ENCODE measurements around the gene CCDC88C. TPM values are rescaled to one million over a fixed set of nuclear protein-coding genes. Genes with fewer than 3 reads are reported as not detected.
"Not testable (repeated sequence)": the region's sequence is repeated elsewhere in the genome, so short reads cannot be mapped to it uniquely, and the experiment has no call there.

CCDC88C gene
- total and polyA plus RNA-seq, 11 donors: 2.4 to 15.6 (median 4.8) TPM

- TF ChIP-seq, protein P1, sequence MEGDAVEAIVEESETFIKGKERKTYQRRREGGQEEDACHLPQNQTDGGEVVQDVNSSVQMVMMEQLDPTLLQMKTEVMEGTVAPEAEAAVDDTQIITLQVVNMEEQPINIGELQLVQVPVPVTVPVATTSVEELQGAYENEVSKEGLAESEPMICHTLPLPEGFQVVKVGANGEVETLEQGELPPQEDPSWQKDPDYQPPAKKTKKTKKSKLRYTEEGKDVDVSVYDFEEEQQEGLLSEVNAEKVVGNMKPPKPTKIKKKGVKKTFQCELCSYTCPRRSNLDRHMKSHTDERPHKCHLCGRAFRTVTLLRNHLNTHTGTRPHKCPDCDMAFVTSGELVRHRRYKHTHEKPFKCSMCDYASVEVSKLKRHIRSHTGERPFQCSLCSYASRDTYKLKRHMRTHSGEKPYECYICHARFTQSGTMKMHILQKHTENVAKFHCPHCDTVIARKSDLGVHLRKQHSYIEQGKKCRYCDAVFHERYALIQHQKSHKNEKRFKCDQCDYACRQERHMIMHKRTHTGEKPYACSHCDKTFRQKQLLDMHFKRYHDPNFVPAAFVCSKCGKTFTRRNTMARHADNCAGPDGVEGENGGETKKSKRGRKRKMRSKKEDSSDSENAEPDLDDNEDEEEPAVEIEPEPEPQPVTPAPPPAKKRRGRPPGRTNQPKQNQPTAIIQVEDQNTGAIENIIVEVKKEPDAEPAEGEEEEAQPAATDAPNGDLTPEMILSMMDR (IDR thresholded peaks at IDR 0.05): no peak
- no peak for TF ChIP-seq POLR2A (IDR thresholded peaks at IDR 0.05)
- H3K36me3 ChIP-seq: peaks cover 0 to 61% (median 48%) of the 10 kb centered on the region in 9 donors
- DNase-seq: no peak
- 91 to 97% (median 94%) methylated on average over 13 to 14 of the region's 14 CpGs for WGBS, 4 donors
- intact Hi-C loops (cut with DNase I): no loop called here
- peak overlapping the region in 1 of 12 donors; percentile 71 for H3K27ac ChIP-seq
- no peak overlapping the region for H3K4me3 ChIP-seq
- no peak for ATAC-seq
- H3K9me3 ChIP-seq: peaks cover 0 to 17% (median 6%) of the 10 kb centered on the region in 12 donors
- no peaks in the 10 kb centered on the region for H3K27me3 ChIP-seq
- peaks cover 0 to 69% (median 3%) of the 10 kb centered on the region in 12 donors for H3K4me1 ChIP-seq
Observed at GRCh38 chr14:91228112-91229004, 189.3 kb downstream of the CCDC88C start.

DNA sequence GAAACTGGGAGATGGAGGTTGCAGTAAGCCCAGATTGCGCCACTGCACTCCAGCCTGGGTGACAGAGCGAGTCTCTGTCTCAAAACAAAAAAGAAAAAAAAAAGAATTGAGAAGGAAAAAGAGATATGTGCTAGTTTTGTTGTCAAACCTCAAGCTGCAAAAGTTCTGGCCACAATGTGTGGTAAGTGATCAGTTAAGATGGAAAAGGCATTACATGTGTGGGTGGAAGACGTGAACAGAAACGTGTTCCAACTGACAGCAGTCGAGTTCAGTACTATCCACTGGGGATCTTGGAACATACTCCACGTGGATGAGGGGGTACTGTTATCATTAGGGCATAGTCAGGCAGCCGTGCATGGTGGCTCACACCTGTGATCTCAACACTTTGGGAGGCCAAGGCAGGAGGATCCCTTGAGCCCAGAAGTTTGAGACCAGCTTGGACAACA, 190.4 kb downstream of the CCDC88C start:
- Histone ChIP-seq H3K36me3 (peaks cover 0 to 62% (median 49%) of the 10 kb centered on the region in 9 donors), H3K9me3 (peaks cover 0 to 17% (median 6%) of the 10 kb centered on the region in 12 donors), H3K4me3 (no peak overlapping the region), H3K4me1 (peaks cover 0 to 73% (median 12%) of the 10 kb centered on the region in 12 donors), H3K27ac (peak overlapping the region in 1 of 12 donors; percentile 71), H3K27me3 (no peaks in the 10 kb centered on the region)
- no peak for ATAC-seq
- DNase-seq: no peak
- WGBS, 4 donors: 84 to 87% (median 85%) methylated on average over 7 of the region's 7 CpGs
- intact Hi-C loops (cut with DNase I): no loop called here
- TF ChIP-seq, protein P1 (IDR thresholded peaks at IDR 0.05): no peak

DNA sequence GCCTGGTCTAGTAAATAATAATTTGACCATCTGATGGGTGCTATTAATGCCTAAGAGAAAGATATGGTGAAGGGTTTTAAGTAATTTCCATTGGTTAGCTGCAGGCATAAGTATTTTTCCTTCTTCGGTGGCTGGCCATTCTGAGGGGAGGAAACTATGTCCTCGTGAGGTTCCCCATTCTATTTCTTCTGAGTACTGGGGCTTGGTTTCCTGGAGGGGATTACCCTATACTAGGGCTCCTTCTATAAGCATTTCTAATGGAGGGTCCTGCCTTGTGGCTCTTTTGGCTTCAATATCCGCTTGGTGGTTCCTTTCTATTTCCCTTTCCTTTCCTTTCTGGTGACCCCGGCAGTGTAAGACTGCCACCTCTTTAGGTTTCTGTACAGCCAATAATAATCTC, 191.3 kb downstream of the CCDC88C start:
- H3K9me3 ChIP-seq: peaks cover 0 to 15% (median 6%) of the 10 kb centered on the region in 12 donors
- H3K4me1 ChIP-seq: peaks cover 0 to 72% (median 12%) of the 10 kb centered on the region in 12 donors
- 88 to 96% (median 92%) methylated on average over 4 of the region's 4 CpGs for WGBS, 4 donors

DNA sequence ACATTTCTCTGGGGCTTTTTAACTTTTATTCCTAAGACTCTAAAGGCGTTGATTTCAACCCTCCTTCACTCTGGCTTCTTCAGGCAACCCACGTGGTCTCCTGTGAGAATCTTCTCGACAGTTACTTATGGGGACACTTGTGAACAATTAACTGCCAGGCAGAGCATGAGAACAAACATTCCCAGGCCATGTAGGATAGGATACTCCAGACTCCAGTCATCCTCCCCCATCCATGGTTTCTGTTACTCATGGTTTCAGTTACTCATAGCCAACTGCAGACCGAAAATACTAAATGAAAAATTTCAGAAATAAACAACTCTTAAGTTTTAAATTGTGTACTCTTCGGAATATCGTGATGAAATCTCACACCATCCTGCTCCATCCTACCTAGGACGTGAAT, 192.6 kb downstream of the CCDC88C start:
- H3K4me1 ChIP-seq: peaks cover 0 to 59% (median 13%) of the 10 kb centered on the region in 12 donors
- DNase-seq (no peak), ATAC-seq (no peak)
- H3K36me3 ChIP-seq: peaks cover 0 to 67% (median 54%) of the 10 kb centered on the region in 9 donors
- H3K9me3 ChIP-seq: peaks cover 0 to 2% (median 0%) of the 10 kb centered on the region in 12 donors
- intact Hi-C loops (cut with DNase I): no loop called here
- H3K27me3 ChIP-seq: no peaks in the 10 kb centered on the region
- TF ChIP-seq, protein P1 (IDR thresholded peaks at IDR 0.05): no peak
- TF ChIP-seq POLR2A (IDR thresholded peaks at IDR 0.05): no peak
- WGBS, 4 donors: 90 to 95% (median 92%) methylated on average over 7 of the region's 7 CpGs
- no peak overlapping the region for H3K4me3 ChIP-seq
- H3K27ac ChIP-seq: no peak overlapping the region

More for the DNA sequence above, 191.3 kb downstream of the CCDC88C start:
- intact Hi-C loops (cut with DNase I); H3K27me3 ChIP-seq; DNase-seq; H3K4me3 ChIP-seq; ATAC-seq: not testable (repeated sequence)
- Histone ChIP-seq H3K36me3 (peaks cover 0 to 69% (median 54%) of the 10 kb centered on the region in 9 donors), H3K27ac (peak overlapping the region in 1 of 12 donors; percentile 71)
